ENCODE measurements around the gene GATD1.

DNA sequence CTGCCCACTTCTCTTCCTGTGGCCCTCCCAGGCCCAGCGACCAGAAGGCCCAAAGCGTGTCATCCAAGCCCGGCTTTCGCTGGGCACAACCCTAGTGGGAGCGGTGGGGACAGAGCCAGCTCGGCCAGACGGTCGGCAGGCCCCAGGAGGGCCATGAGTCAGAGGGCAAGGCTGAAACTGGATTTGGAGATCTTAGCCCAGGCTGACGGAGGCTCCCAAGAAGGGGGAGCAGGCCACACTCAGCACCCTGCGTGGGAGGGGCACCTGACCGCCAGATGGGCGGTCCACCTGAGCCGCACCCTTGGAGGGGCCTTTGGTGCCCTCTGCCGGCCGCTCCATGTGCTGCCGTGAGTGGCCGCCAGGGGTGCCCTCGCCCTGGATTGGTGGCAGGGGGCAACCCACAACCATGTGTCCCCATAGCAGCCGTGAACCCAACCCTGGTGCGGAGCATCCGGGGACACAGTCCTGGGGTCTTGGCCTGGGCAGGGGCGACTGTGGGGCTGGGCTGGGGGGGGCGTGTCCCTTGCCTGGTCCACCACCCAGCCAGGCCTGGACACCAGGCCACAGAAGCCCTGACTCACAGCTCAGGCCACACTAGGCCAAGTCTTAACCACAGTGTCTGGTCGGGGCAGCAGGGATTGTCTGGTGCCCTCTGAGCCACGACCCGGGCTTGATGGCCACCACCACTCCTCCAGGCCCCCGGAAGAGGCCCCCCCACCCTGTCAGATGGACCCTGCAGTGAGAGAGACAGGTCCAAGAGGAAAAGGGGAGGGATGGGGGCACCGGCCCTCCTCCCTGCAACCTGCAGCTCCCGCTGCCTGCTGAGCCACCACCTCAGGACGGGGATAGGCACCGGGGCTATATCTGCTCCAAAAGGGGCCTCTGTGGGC lies 49.2 kb downstream of the GATD1 start:
- TF ChIP-seq, protein P1, sequence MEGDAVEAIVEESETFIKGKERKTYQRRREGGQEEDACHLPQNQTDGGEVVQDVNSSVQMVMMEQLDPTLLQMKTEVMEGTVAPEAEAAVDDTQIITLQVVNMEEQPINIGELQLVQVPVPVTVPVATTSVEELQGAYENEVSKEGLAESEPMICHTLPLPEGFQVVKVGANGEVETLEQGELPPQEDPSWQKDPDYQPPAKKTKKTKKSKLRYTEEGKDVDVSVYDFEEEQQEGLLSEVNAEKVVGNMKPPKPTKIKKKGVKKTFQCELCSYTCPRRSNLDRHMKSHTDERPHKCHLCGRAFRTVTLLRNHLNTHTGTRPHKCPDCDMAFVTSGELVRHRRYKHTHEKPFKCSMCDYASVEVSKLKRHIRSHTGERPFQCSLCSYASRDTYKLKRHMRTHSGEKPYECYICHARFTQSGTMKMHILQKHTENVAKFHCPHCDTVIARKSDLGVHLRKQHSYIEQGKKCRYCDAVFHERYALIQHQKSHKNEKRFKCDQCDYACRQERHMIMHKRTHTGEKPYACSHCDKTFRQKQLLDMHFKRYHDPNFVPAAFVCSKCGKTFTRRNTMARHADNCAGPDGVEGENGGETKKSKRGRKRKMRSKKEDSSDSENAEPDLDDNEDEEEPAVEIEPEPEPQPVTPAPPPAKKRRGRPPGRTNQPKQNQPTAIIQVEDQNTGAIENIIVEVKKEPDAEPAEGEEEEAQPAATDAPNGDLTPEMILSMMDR (IDR thresholded peaks at IDR 0.05), result peak; percentile 95 to 100 (median 99)
- TF ChIP-seq POLR2A (IDR thresholded peaks at IDR 0.05), result no peak

Data from body of pancreas (tissue), 4 donors.